Hepatocyte (in vitro differentiated cells): ENCODE results near the gene KCNJ1. TPM values are rescaled to one million over a fixed set of nuclear protein-coding genes. Genes with fewer than 3 reads are reported as not detected.

Experiments used
- DNase-seq: peaks from one replicate; pipeline ENCODE4 v3.0.0-alpha.2; 2016; ENCODE audit warnings: low spot score
- H2AFZ ChIP-seq: fragments of 200-600 bp; sonication (generic); 2 replicates; pipeline ENCODE4 v1.6.0; 2016; ENCODE audit warnings: antibody characterized with exemption, mild to moderate bottlenecking
- H3K27ac ChIP-seq: fragments of 200-600 bp; sonication (generic); 2 replicates; pipeline ENCODE4 v1.5.1; 2016; ENCODE audit warnings: mild to moderate bottlenecking
- H3K27me3 ChIP-seq: fragments of 200-600 bp; sonication (generic); 2 replicates; pipeline ENCODE4 v1.6.1; 2016
- H3K36me3 ChIP-seq: fragments of 200-600 bp; sonication (generic); replicated peaks from 2 replicates; pipeline ENCODE4 v1.5.1; 2016; ENCODE audit warnings: low read depth; ENCODE audit not compliant: insufficient read depth
- H3K4me1 ChIP-seq: fragments of 200-600 bp; sonication (generic); 2 replicates; pipeline ENCODE4 v1.5.1; 2016; ENCODE audit warnings: mild to moderate bottlenecking, moderate library complexity; ENCODE audit not compliant: insufficient read depth
- H3K4me2 ChIP-seq: fragments of 200-600 bp; sonication (generic); 2 replicates; pipeline ENCODE4 v1.6.0; 2016
- H3K4me3 ChIP-seq: fragments of 200-600 bp; sonication (generic); 2 replicates; pipeline ENCODE4 v1.5.1; 2016; ENCODE audit warnings: mild to moderate bottlenecking
- H3K79me2 ChIP-seq: fragments of 200-600 bp; sonication (generic); 2 replicates; pipeline ENCODE4 v1.6.0; 2017; ENCODE audit warnings: mild to moderate bottlenecking
- H3K9me2 ChIP-seq: fragments of 200-600 bp; sonication (generic); replicated peaks from 2 replicates; pipeline ENCODE4 v1.6.0; 2017; ENCODE audit warnings: mild to moderate bottlenecking; ENCODE audit not compliant: insufficient read depth
- H3K9me3 ChIP-seq: fragments of 200-600 bp; sonication (generic); 2 replicates; pipeline ENCODE4 v1.5.1; 2016; ENCODE audit warnings: low read depth, mild to moderate bottlenecking
- H4K20me1 ChIP-seq: fragments of 200-600 bp; sonication (generic); 2 replicates; pipeline ENCODE4 v1.6.0; 2016; ENCODE audit warnings: mild to moderate bottlenecking; ENCODE audit not compliant: insufficient read depth, poor library complexity, severe bottlenecking
- EZH2 ChIP-seq: fragments of 200-600 bp; sonication (generic); IDR thresholded peaks from 2 replicates; pipeline ENCODE4 v1.6.1; 2016; ENCODE audit warnings: antibody characterized with exemption, mild to moderate bottlenecking, borderline replicate concordance
- EZH2phosphoT487 ChIP-seq: fragments of 200-600 bp; sonication (generic); IDR thresholded peaks from one replicate; pipeline ENCODE4 v1.6.1; 2018; ENCODE audit warnings: antibody characterized with exemption, mild to moderate bottlenecking, low read depth, moderate library complexity; ENCODE audit not compliant: unreplicated experiment, severe bottlenecking
- WGBS: methylation state at CpG from one replicate; pipeline ENCODE4 v1.1.6; 2016; ENCODE audit warnings: low lambda C conversion rate; ENCODE audit errors: missing lambda C conversion rate; 5-methylcytosine and 5-hydroxymethylcytosine counted together
- polyA plus RNA-seq: library from polyadenylated mRNA; unstranded; fragments of >200 nt; fragmentation: Nextera tagmentation; extraction: Ambion mirVana; gene quantifications from 2 replicates; pipeline ENCODE4 v1.2.1, GENCODE V29; 2016
- total RNA-seq: library from RNA; depleted of rRNA; stranded (reverse); fragments of >200 nt; gene quantifications from 2 replicates; pipeline ENCODE4 v1.2.3, GENCODE V29; 2014
- TF ChIP-seq, protein P1 (sequence below): fragments of 200-600 bp; sonication (generic); IDR thresholded peaks from 2 replicates; pipeline ENCODE4 v1.5.1; 2016; ENCODE audit warnings: antibody characterized with exemption, mild to moderate bottlenecking; ENCODE audit not compliant: poor library complexity

The KCNJ1 gene
- total and polyA plus RNA-seq, 2 experiments from 2014 or later: not detected

DNA sequence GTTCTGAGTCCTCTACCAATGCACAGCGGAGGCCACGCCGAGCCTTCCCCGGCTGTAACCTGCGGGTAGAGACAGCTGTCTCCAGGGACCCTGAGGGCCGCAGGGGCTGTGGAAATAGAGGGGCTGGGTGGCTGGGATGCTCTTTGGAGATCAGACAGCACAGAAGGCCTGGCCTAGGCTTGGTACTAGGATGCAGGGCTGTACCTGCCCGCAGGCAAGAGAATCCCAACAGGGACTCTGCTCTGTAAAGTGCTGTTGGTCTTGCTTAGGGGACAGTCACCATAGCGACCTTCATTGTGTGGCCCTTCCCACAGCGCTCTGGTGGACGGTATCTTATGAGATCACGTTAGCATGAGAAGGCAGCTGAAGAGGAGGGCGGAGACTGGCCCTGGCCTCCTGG, 12.7 kb upstream of the KCNJ1 start:
- no peak overlapping the region for H3K27ac ChIP-seq
- no peak overlapping the region for H3K4me2 ChIP-seq
- TF ChIP-seq EZH2phosphoT487: no peak
- TF ChIP-seq, protein P1, sequence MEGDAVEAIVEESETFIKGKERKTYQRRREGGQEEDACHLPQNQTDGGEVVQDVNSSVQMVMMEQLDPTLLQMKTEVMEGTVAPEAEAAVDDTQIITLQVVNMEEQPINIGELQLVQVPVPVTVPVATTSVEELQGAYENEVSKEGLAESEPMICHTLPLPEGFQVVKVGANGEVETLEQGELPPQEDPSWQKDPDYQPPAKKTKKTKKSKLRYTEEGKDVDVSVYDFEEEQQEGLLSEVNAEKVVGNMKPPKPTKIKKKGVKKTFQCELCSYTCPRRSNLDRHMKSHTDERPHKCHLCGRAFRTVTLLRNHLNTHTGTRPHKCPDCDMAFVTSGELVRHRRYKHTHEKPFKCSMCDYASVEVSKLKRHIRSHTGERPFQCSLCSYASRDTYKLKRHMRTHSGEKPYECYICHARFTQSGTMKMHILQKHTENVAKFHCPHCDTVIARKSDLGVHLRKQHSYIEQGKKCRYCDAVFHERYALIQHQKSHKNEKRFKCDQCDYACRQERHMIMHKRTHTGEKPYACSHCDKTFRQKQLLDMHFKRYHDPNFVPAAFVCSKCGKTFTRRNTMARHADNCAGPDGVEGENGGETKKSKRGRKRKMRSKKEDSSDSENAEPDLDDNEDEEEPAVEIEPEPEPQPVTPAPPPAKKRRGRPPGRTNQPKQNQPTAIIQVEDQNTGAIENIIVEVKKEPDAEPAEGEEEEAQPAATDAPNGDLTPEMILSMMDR: no peak
- no peak for TF ChIP-seq EZH2
- H3K4me1 ChIP-seq: no peaks in the 10 kb centered on the region
- no peaks in the 10 kb centered on the region for H3K36me3 ChIP-seq
- H3K79me2 ChIP-seq: no peaks in the 10 kb centered on the region
- no peaks in the 10 kb centered on the region for H3K9me2 ChIP-seq
- WGBS: 86% methylated on average over 12 of the region's 12 CpGs
- DNase-seq: no peak
- no peaks in the 10 kb centered on the region for H4K20me1 ChIP-seq
- no peak overlapping the region for H2AFZ ChIP-seq
- no peak overlapping the region for H3K4me3 ChIP-seq
- peaks cover 12% of the 10 kb centered on the region for H3K27me3 ChIP-seq
- no peaks in the 10 kb centered on the region for H3K9me3 ChIP-seq

DNA sequence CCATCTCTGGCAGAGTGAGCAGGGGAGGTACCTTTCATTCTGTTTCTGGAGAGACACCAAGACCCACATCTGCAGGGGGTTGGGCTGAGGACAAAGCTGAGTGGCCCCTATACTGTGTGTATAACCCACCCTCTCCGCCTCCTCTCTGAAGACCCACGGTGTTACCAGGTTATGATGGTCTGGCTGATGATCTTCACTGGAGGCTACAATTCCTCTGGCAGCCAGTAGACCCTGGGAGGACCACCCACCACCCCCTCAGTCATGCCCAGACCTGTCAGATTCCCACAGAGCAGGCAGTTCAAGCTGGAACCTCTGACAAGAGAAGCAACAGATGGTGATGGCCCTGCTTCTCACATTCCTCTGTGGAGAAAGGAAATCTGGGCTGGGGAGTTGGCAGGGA, 11.4 kb upstream of the KCNJ1 start:
- Histone ChIP-seq H3K4me2 (no peak overlapping the region), H3K27me3 (peaks cover 14% of the 10 kb centered on the region), H3K36me3 (no peaks in the 10 kb centered on the region), H3K79me2 (no peaks in the 10 kb centered on the region), H3K9me2 (no peaks in the 10 kb centered on the region), H3K27ac (no peak overlapping the region), H3K9me3 (no peaks in the 10 kb centered on the region), H3K4me1 (no peaks in the 10 kb centered on the region), H2AFZ (no peak overlapping the region), H4K20me1 (no peaks in the 10 kb centered on the region), H3K4me3 (no peak overlapping the region)
- no peak for DNase-seq
- TF ChIP-seq EZH2phosphoT487 (no peak), EZH2 (no peak)
- TF ChIP-seq, protein P1: no peak
- 93% methylated on average over 2 of the region's 2 CpGs for WGBS

GRCh38 chr11:128877726-128878125, 10.6 kb upstream of the KCNJ1 start:
- DNase-seq: no peak
- H3K27ac ChIP-seq: no peak overlapping the region
- H3K4me2 ChIP-seq: no peak overlapping the region
- no peaks in the 10 kb centered on the region for H3K79me2 ChIP-seq
- H2AFZ ChIP-seq: no peak overlapping the region
- H3K4me1 ChIP-seq: no peaks in the 10 kb centered on the region
- TF ChIP-seq, protein P1: no peak
- no peak for TF ChIP-seq EZH2
- TF ChIP-seq EZH2phosphoT487: no peak
- no peaks in the 10 kb centered on the region for H3K9me3 ChIP-seq
- H3K27me3 ChIP-seq: peaks cover 19% of the 10 kb centered on the region
- 85% methylated on average over 5 of the region's 5 CpGs for WGBS
- no peaks in the 10 kb centered on the region for H3K9me2 ChIP-seq
- no peaks in the 10 kb centered on the region for H3K36me3 ChIP-seq
- no peaks in the 10 kb centered on the region for H4K20me1 ChIP-seq
- no peak overlapping the region for H3K4me3 ChIP-seq

DNA sequence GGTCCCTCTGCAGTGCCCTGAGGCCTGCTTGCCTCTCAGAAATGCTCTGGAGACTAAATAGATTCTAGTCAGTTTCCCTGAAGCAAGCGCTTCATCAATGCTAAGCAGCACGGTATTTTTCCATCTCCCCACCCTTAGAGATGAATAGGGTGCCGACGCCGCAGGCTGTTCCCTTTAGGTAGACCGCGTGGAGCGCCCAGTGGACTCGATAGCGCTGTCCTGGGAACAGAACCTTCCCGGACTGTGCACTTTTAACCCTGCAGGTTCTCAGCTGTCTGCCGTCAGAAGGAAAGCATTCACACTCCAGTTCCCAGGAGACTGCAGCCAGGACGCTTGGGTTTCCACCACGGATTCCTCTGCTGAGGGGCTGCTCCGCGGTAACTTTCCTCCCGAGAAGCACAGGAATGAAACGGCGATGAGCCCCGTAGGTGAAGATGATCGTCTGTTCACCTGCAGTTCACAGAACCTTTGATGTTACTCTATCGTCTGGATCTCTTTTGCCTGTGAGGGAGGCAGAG, 9.1 kb upstream of the KCNJ1 start:
- no peaks in the 10 kb centered on the region for H3K36me3 ChIP-seq
- no peaks in the 10 kb centered on the region for H3K9me2 ChIP-seq
- no peaks in the 10 kb centered on the region for H3K79me2 ChIP-seq
- H3K27ac ChIP-seq: no peak overlapping the region
- H3K4me2 ChIP-seq: no peak overlapping the region
- H3K4me1 ChIP-seq: no peaks in the 10 kb centered on the region
- TF ChIP-seq EZH2phosphoT487: no peak
- TF ChIP-seq, protein P1: no peak
- TF ChIP-seq EZH2: no peak
- no peaks in the 10 kb centered on the region for H3K9me3 ChIP-seq
- H3K27me3 ChIP-seq: peaks cover 27% of the 10 kb centered on the region
- no peaks in the 10 kb centered on the region for H4K20me1 ChIP-seq
- H3K4me3 ChIP-seq: no peak overlapping the region
- H2AFZ ChIP-seq: no peak overlapping the region
- DNase-seq: no peak
- WGBS: 89% methylated on average over 22 of the region's 22 CpGs
